GM20431 (cell line): ENCODE measurements around the gene IGFBP6.

Experiments used
- in situ Hi-C: fragments of 300-500 bp; cut with MseI, MboI; formaldehyde crosslinking; loops from one replicate; pipeline ENCODE4 v1.15.0; 2020; ENCODE audit warnings: low sequenced_read_pairs; ENCODE audit not compliant: unreplicated experiment

The IGFBP6 gene

GRCh38 chr12:53058674-53059433 is 38.6 kb upstream of the IGFBP6 start:
- in situ Hi-C loops, result no loop called here

DNA sequence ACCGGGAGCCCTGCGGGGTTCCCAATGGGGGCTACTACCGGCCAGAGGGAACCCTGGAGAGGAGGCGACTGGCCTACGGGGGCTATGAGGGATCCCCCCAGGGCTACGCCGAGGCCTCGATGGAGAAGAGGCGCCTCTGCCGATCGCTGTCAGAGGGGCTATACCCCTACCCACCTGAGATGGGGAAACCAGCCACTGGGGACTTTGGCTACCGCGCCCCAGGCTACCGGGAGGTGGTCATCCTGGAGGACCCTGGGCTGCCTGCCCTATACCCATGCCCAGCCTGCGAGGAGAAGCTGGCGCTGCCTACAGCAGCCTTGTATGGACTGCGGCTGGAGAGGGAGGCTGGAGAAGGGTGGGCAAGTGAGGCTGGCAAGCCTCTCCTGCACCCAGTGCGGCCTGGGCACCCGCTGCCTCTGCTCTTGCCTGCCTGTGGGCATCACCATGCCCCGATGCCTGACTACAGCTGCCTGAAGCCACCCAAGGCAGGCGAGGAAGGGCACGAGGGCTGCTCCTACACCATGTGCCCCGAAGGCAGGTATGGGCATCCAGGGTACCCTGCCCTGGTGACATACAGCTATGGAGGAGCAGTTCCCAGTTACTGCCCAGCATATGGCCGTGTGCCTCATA is 37.9 kb upstream of the IGFBP6 start:
- in situ Hi-C loops, result no loop called here

GRCh38 chr12:53060064-53060720 is 37.3 kb upstream of the IGFBP6 start:
- in situ Hi-C loops, result no loop called here

DNA sequence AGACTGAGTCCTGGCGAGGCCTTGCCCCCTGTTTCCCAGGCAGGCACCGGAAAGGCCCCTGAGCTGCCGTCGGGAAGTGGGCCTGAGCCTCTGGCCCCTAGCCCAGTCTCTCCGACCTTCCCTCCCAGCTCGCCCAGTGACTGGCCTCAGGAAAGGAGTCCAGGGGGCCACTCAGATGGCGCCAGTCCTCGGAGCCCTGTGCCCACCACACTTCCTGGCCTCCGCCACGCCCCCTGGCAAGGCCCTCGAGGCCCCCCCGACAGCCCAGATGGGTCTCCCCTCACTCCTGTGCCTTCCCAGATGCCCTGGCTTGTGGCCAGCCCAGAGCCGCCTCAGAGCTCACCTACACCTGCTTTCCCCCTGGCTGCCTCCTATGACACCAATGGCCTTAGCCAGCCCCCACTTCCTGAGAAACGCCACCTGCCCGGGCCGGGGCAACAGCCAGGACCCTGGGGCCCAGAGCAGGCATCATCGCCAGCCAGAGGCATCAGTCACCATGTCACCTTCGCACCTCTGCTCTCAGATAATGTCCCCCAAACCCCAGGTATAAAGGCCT is 36.7 kb upstream of the IGFBP6 start:
- in situ Hi-C loops, result no loop called here

DNA sequence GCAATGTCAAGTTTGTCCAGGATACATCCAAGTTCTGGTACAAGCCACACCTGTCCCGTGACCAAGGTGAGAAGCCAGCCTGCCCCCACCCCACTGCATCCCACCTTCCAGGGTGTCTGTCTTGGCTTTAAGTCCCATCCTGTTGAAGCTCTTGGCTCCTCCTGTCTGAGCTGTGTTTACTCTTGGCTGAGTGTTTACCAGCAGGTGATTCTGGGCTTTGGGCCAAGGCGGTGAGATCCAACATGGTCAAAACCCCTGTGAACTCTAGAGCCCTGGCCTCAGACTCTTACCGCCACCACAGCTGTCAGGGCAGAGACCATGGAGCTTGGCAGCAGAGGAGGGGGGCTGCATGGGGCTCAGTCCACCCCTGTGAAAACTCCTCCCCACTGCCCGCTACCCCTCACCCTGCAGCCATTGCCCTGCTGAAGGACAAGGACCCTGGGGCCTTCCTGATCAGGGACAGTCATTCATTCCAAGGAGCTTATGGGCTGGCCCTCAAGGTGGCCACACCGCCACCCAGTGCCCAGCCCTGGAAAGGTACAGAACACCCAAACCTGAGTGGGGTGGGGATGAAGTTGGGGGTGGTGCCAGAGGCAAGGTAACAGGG is 36.0 kb upstream of the IGFBP6 start:
- in situ Hi-C loops, result no loop called here

GRCh38 chr12:53062011-53062961 is 35.2 kb upstream of the IGFBP6 start:
- in situ Hi-C loops, result no loop called here

DNA sequence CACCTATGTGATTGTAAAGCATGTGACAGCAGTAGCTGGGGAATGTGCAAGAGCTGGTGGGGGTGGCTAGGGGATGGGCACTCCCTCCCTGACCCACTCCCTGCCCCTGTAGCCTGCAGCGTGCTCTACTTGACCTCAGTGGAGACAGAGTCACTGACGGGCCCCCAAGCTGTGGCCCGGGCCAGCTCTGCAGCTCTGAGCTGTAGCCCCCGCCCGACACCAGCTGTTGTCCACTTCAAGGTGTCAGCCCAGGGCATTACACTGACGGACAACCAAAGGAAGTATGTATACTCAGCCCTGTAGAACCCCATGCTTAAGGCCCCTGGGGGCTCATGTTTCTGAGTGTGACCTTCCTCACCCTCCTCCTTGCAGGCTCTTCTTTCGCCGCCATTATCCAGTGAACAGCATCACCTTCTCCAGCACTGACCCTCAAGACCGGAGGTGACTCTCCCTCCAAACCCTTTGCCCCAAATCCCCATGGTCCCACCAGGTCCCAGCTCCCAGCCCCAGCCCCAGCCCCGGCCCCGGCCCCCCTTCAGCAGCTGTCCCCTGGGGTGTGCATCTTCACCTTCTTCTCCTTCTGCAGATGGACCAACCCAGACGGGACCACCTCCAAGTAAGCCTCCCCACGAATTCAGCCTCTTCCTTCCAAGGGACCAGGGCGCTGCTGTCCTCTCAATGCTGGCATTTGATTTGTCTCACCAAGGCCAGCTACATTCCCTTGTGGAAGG is 34.3 kb upstream of the IGFBP6 start:
- in situ Hi-C loops, result no loop called here

GRCh38 chr12:53063708-53064612 is 33.5 kb upstream of the IGFBP6 start:
- in situ Hi-C loops, result no loop called here

DNA sequence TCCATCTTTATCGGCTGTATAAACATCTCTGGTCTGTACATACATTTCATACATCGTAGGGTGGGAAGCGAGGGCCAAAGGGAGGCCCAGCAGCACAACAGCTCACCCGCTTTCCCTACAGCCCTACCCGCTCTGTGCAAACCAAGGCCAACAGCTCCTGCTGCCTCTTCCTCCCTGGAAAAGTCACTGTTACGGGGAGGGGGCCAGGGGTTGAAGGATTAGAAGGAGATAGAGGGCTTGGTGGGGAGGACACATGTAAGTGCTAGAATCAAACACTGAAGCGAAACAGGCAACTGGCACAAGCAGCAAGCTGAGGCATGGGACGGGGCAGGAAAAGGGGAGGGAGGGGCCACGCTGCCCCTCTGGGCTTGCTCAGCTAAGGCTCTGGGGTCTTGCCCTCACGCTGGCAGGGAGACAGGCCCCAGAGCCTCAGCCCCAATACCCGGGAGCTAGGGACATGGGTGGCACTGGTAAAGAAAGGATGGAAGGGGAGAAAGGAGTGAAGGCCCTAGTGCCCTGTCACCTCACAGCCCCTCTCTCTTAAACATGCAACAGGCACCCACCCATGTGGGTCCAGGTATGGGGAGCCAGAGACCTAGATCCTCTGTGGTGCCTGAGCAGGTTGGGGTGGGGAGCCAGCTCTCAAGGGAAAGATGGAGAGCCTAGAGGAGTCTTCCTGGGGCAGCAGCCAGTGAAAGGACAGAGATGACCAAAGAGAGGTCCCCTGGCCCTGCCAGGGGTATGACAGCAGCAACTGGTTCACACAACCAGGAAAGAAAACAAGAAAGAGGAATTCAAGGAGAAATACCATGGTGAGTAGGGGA is 32.6 kb upstream of the IGFBP6 start:
- in situ Hi-C loops, result no loop called here

- in situ Hi-C loops, result no loop called here
These were observed 32.0 kb upstream of the IGFBP6 start for GRCh38 chr12:53065470-53065869.

DNA sequence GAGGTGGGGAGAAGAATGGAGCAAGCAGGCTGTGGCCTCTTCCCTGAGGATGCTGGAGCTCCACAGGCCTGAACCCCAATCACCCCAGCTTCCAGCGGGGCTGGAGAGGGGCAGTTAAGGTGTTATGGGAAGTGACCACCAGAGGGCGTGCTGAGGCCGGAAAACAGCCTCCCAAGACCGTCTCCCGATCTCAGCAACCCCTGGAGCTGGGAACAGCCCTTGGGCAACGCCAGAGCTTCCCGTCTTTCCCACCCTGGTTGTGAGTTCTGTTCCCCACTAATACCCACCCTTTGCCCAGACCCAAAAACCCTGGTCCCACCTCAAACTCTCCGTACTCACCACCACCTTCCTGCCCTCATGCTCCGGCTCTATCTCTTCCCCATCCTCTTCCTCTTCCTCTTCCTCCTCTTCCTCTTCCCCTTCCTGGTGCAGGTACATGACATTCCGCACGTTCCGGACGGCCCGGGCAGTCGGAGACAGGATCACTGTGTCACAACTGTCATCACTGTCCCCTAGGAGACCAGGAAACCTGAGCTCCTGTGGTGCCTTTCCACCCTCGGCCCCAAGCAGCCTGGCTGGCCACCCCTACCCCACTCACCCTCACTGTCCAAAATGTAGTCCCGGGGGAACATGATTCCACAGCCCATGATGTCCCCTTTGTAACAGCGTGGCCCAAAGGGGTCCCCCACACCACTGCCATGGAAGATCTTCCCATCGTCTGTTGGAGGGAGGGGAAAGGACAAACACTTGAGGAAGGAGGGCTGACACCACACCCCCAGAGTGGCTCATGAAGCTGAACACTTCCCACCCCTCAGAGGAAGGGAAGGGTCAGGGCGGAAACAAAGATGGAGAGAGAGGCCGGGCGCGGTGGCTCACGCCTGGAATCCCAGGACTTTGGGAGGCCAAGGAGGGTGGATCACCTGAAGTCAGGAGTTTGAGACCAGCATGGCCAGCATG is 31.2 kb upstream of the IGFBP6 start:
- in situ Hi-C loops, result no loop called here

GRCh38 chr12:53067074-53067992 is 30.1 kb upstream of the IGFBP6 start:
- in situ Hi-C loops, result no loop called here

DNA sequence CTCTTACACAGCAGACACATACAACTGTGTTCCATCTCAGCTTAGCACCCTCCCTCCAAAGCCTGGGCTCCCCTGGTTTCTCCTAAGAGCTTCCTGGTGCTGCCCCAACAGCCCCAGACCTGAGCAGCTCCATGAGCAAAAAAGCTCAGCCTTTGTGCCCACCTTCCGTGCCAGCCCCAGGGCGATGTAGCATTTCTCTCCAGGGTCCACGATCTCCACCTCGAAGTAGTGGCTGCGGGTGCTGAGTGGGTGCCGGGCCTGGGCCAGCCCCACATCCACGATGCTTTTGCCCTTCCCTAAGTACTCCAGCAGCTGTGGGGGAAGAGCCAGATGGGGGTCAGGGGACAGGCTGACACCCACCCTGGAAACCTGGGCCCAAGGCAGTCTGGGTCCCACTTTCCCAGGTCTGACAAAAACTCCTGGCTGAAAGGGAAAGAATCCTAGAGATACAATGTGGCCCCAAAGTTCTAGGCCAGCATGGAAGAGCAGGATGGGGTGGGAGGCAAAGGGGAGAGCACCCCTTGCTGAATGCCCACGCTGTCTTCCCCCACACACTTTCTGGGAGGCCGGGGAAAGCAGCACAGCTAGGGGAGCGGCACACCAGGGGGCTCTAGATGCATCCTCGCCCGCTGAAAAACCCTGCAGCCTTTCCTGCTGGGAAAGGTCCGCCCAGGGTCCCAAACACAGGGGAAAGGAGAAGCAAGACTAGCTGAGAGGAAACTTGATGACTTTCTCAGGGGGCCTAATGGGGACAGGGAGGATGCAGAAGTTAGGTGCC is 29.3 kb upstream of the IGFBP6 start:
- in situ Hi-C loops, result no loop called here
